Neural progenitor cell (in vitro differentiated cells): ENCODE measurements around the gene BTBD6. TPM values are rescaled to one million over a fixed set of nuclear protein-coding genes. Genes with fewer than 3 reads are reported as not detected.
A peak's percentile ranks its signal among the peaks of the same experiment; 100 is the strongest.

Experiments
- DNase-seq: peaks from one replicate; pipeline ENCODE4 v3.0.0-alpha.2; 2016; ENCODE audit warnings: low spot score
- H2AFZ ChIP-seq: fragments of 200-600 bp; sonication (generic); replicated peaks from 2 replicates; pipeline ENCODE4 v1.6.1; 2016; ENCODE audit warnings: antibody characterized with exemption
- H3F3A ChIP-seq: fragments of 200-600 bp; sonication (generic); 2 replicates; pipeline ENCODE4 v1.6.1; 2016; ENCODE audit warnings: antibody characterized with exemption, low read depth
- H3K27ac ChIP-seq: fragments of 200-600 bp; sonication (generic); 2 replicates; pipeline ENCODE4 v1.5.1; 2016; ENCODE audit warnings: mild to moderate bottlenecking
- H3K27me3 ChIP-seq: fragments of 200-600 bp; sonication (generic); 2 replicates; pipeline ENCODE4 v1.6.1; 2016; ENCODE audit warnings: mild to moderate bottlenecking, moderate library complexity
- H3K36me3 ChIP-seq: fragments of 200-600 bp; sonication (generic); 2 replicates; pipeline ENCODE4 v1.5.1; 2016
- H3K4me1 ChIP-seq: fragments of 200-600 bp; sonication (generic); 2 replicates; pipeline ENCODE4 v1.6.1; 2016; ENCODE audit warnings: mixed run types
- H3K4me2 ChIP-seq: fragments of 200-600 bp; sonication (generic); 2 replicates; pipeline ENCODE4 v1.6.1; 2016
- H3K4me3 ChIP-seq: fragments of 200-600 bp; sonication (generic); 2 replicates; pipeline ENCODE4 v1.5.1; 2016
- H3K79me2 ChIP-seq: fragments of 200-600 bp; sonication (generic); 2 replicates; pipeline ENCODE4 v1.6.1; 2016; ENCODE audit warnings: low read depth
- H3K9ac ChIP-seq: fragments of 200-600 bp; sonication (generic); 2 replicates; pipeline ENCODE4 v1.6.1; 2016
- H3K9me3 ChIP-seq: fragments of 200-600 bp; sonication (generic); 2 replicates; pipeline ENCODE4 v1.5.1; 2016; ENCODE audit warnings: low read depth
- H4K20me1 ChIP-seq: fragments of 200-600 bp; sonication (generic); 2 replicates; pipeline ENCODE4 v1.6.1; 2016; ENCODE audit warnings: low read depth
- H3K27ac Mint-ChIP-seq: 3 replicates; pipeline ENCODE4 v1.8.0; 2021; ENCODE audit warnings: mixed read lengths
- H3K27me3 Mint-ChIP-seq: 2 replicates; pipeline ENCODE4 v1.8.0; 2022; ENCODE audit warnings: low read depth, mild to moderate bottlenecking, inconsistent platforms, moderate library complexity, mixed read lengths; ENCODE audit not compliant: insufficient read depth
- H3K36me3 Mint-ChIP-seq: 3 replicates; pipeline ENCODE4 v1.8.0; 2021; ENCODE audit warnings: mixed read lengths
- H3K4me1 Mint-ChIP-seq: 3 replicates; pipeline ENCODE4 v1.8.0; 2021; ENCODE audit warnings: mixed read lengths
- H3K4me3 Mint-ChIP-seq: 3 replicates; pipeline ENCODE4 v1.8.0; 2021; ENCODE audit warnings: mild to moderate bottlenecking, moderate library complexity, mixed read lengths
- H3K9me3 Mint-ChIP-seq: 3 replicates; pipeline ENCODE4 v1.8.0; 2020; ENCODE audit warnings: mixed read lengths
- CTCF ChIP-seq: fragments of 200-600 bp; sonication (generic); IDR thresholded peaks from 2 replicates; pipeline ENCODE4 v1.5.1; 2017; ENCODE audit warnings: antibody characterized with exemption, mild to moderate bottlenecking
- EZH2 ChIP-seq: fragments of 200-600 bp; sonication (generic); IDR thresholded peaks from 2 replicates; pipeline ENCODE4 v1.6.1; 2017; ENCODE audit warnings: antibody characterized with exemption, mild to moderate bottlenecking, moderate library complexity
- EZH2phosphoT487 ChIP-seq: fragments of 200-600 bp; sonication (generic); IDR thresholded peaks from 2 replicates; pipeline ENCODE4 v1.6.1; 2017; ENCODE audit warnings: antibody characterized with exemption
- total RNA-seq: library from RNA; depleted of rRNA; stranded (reverse); fragments of >200 nt; gene quantifications from 2 replicates; pipeline ENCODE4 v1.2.3, GENCODE V29; 2015; ENCODE audit warnings: low replicate concordance

BTBD6 gene
- total RNA-seq, 1 donor from 2014 or later = 9.0 TPM

GRCh38 chr14:105267820-105268548 lies 19.7 kb downstream of the BTBD6 start:
- H3K9me3 ChIP-seq = no peaks in the 10 kb centered on the region
- peaks cover 3% of the 10 kb centered on the region for H3K4me1 Mint-ChIP-seq
- H3K36me3 Mint-ChIP-seq = peaks cover 9% of the 10 kb centered on the region
- no peaks in the 10 kb centered on the region for H3K79me2 ChIP-seq
- peaks cover 8% of the 10 kb centered on the region for H4K20me1 ChIP-seq
- H3K27ac ChIP-seq = no peak overlapping the region
- H3K4me1 ChIP-seq = no peaks in the 10 kb centered on the region
- TF ChIP-seq CTCF (peak; percentile 8), EZH2 (no peak), EZH2phosphoT487 (no peak)
- H3K36me3 ChIP-seq = no peaks in the 10 kb centered on the region
- H3K27me3 Mint-ChIP-seq = peaks cover 3% of the 10 kb centered on the region
- no peak overlapping the region for H3K4me3 Mint-ChIP-seq
- no peaks in the 10 kb centered on the region for H3F3A ChIP-seq
- H2AFZ ChIP-seq = no peak overlapping the region
- H3K4me3 ChIP-seq = no peak overlapping the region
- H3K27ac Mint-ChIP-seq = no peak overlapping the region
- no peak overlapping the region for H3K9ac ChIP-seq
- H3K9me3 Mint-ChIP-seq = no peaks in the 10 kb centered on the region
- no peak for DNase-seq
- no peak overlapping the region for H3K4me2 ChIP-seq
- no peaks in the 10 kb centered on the region for H3K27me3 ChIP-seq

GRCh38 chr14:105268736-105269354 lies 20.5 kb downstream of the BTBD6 start:
- H3K79me2 ChIP-seq = no peaks in the 10 kb centered on the region
- H3K27ac ChIP-seq = no peak overlapping the region
- H3F3A ChIP-seq = no peaks in the 10 kb centered on the region
- DNase-seq = no peak
- Mint-ChIP-seq H3K9me3 (no peaks in the 10 kb centered on the region), H3K36me3 (peaks cover 8% of the 10 kb centered on the region), H3K27ac (no peak overlapping the region), H3K4me3 (no peak overlapping the region), H3K27me3 (peaks cover 3% of the 10 kb centered on the region), H3K4me1 (peaks cover 5% of the 10 kb centered on the region)
- H3K9me3 ChIP-seq = no peaks in the 10 kb centered on the region
- no peak overlapping the region for H3K4me3 ChIP-seq
- peaks cover 8% of the 10 kb centered on the region for H4K20me1 ChIP-seq
- H3K36me3 ChIP-seq = no peaks in the 10 kb centered on the region
- TF ChIP-seq EZH2phosphoT487 = no peak
- TF ChIP-seq EZH2 = no peak
- no peak for TF ChIP-seq CTCF
- H3K4me1 ChIP-seq = no peaks in the 10 kb centered on the region
- H2AFZ ChIP-seq = no peak overlapping the region
- no peak overlapping the region for H3K4me2 ChIP-seq
- H3K27me3 ChIP-seq = no peaks in the 10 kb centered on the region
- H3K9ac ChIP-seq = no peak overlapping the region

GRCh38 chr14:105269405-105269804 lies 21.1 kb downstream of the BTBD6 start:
- Histone ChIP-seq H2AFZ (no peak overlapping the region), H4K20me1 (peaks cover 8% of the 10 kb centered on the region), H3K79me2 (no peaks in the 10 kb centered on the region), H3K36me3 (no peaks in the 10 kb centered on the region), H3K27ac (no peak overlapping the region), H3K9me3 (no peaks in the 10 kb centered on the region), H3K4me1 (no peaks in the 10 kb centered on the region), H3K4me3 (no peak overlapping the region), H3K9ac (no peak overlapping the region), H3K27me3 (no peaks in the 10 kb centered on the region), H3F3A (no peaks in the 10 kb centered on the region), H3K4me2 (no peak overlapping the region)
- Mint-ChIP-seq H3K27me3 (peaks cover 3% of the 10 kb centered on the region), H3K9me3 (no peaks in the 10 kb centered on the region), H3K4me3 (no peak overlapping the region), H3K4me1 (peaks cover 6% of the 10 kb centered on the region), H3K36me3 (peaks cover 5% of the 10 kb centered on the region), H3K27ac (no peak overlapping the region)
- TF ChIP-seq EZH2 (no peak), EZH2phosphoT487 (no peak), CTCF (no peak)
- no peak for DNase-seq
